ENCODE measurements around the gene SDF4. TPM values are rescaled to one million over a fixed set of nuclear protein-coding genes. Genes with fewer than 3 reads are reported as not detected.

SDF4 gene
- total RNA-seq, 3 donors from 2014 or later (not counting 1 experiment from before 2014, with no cell fraction given) = 176 to 211 (median 184) TPM

- Histone ChIP-seq H3K27me3 (ENCODE audit: control insufficient read depth, insufficient read depth, low read length) (no peaks in the 10 kb centered on the region), H3K4me3 (ENCODE audit: low read length) (no peak overlapping the region), H3K27ac (ENCODE audit: low read length) (peak overlapping the region; percentile 14), H3K9me3 (ENCODE audit: control insufficient read depth, insufficient read depth, low read length) (no peaks in the 10 kb centered on the region), H3K4me1 (ENCODE audit: control insufficient read depth, insufficient read depth, low read length) (peaks cover 90% of the 10 kb centered on the region), H3K36me3 (ENCODE audit: control insufficient read depth, insufficient read depth, low read length) (peaks cover 58% of the 10 kb centered on the region)
- peak in 1 of 2 donors; percentile 76 for DNase-seq
- peak overlapping the region; percentile 98 to 99 for H3K27ac Mint-ChIP-seq
- intact Hi-C loops (cut with micrococcal nuclease) = no loop called here
- no peaks in the 10 kb centered on the region for H3K36me3 Mint-ChIP-seq
- no peaks in the 10 kb centered on the region for H3K9me3 Mint-ChIP-seq
- ATAC-seq = no peak
- TF ChIP-seq CTCF (IDR thresholded peaks at IDR 0.05) = no peak
- peak overlapping the region; percentile 56 for H3K4me3 Mint-ChIP-seq
- H3K4me1 Mint-ChIP-seq = peaks cover 27 to 70% of the 10 kb centered on the region in 2 donors
- H3K27me3 Mint-ChIP-seq (ENCODE audit: low read depth in 2 of 2) = no peaks in the 10 kb centered on the region
- 90% methylated on average over 20 of the region's 20 CpGs for WGBS (ENCODE audit: insufficient coverage)
Observed at GRCh38 chr1:1219341-1219740, 12.5 kb downstream of the SDF4 start.

GRCh38 chr1:1218524-1219200 is 13.1 kb downstream of the SDF4 start:
- peaks cover 27 to 73% of the 10 kb centered on the region in 2 donors for H3K4me1 Mint-ChIP-seq
- ATAC-seq (no peak), DNase-seq (no peak)
- H3K4me3 Mint-ChIP-seq = peak overlapping the region; percentile 50
- whole genome bisulfite sequencing (ENCODE audit: insufficient coverage) = 96% methylated on average over 36 of the region's 36 CpGs
- Histone ChIP-seq H3K27me3 (ENCODE audit: control insufficient read depth, insufficient read depth, low read length) (no peaks in the 10 kb centered on the region), H3K9me3 (ENCODE audit: control insufficient read depth, insufficient read depth, low read length) (no peaks in the 10 kb centered on the region), H3K4me3 (ENCODE audit: low read length) (no peak overlapping the region), H3K27ac (ENCODE audit: low read length) (no peak overlapping the region), H3K36me3 (ENCODE audit: control insufficient read depth, insufficient read depth, low read length) (peaks cover 53% of the 10 kb centered on the region), H3K4me1 (ENCODE audit: control insufficient read depth, insufficient read depth, low read length) (peaks cover 97% of the 10 kb centered on the region)
- H3K27ac Mint-ChIP-seq = peak overlapping the region; percentile 98 to 99
- no peaks in the 10 kb centered on the region for H3K27me3 Mint-ChIP-seq (ENCODE audit: low read depth in 2 of 2)
- intact Hi-C loops (cut with micrococcal nuclease) = no loop called here
- H3K36me3 Mint-ChIP-seq = no peaks in the 10 kb centered on the region
- H3K9me3 Mint-ChIP-seq = no peaks in the 10 kb centered on the region
- TF ChIP-seq CTCF (IDR thresholded peaks at IDR 0.05) = no peak

- Histone ChIP-seq H3K36me3 (ENCODE audit: control insufficient read depth, insufficient read depth, low read length) (peaks cover 47% of the 10 kb centered on the region), H3K4me3 (ENCODE audit: low read length) (no peak overlapping the region), H3K27me3 (ENCODE audit: control insufficient read depth, insufficient read depth, low read length) (no peaks in the 10 kb centered on the region), H3K27ac (ENCODE audit: low read length) (peak overlapping the region; percentile 61), H3K9me3 (ENCODE audit: control insufficient read depth, insufficient read depth, low read length) (no peaks in the 10 kb centered on the region), H3K4me1 (ENCODE audit: control insufficient read depth, insufficient read depth, low read length) (peaks cover 99% of the 10 kb centered on the region)
- DNase-seq = peak in 1 of 2 donors; percentile 54
- WGBS (ENCODE audit: insufficient coverage) = 94% methylated on average over 52 of the region's 52 CpGs
- Mint-ChIP-seq H3K36me3 (no peaks in the 10 kb centered on the region), H3K9me3 (no peaks in the 10 kb centered on the region), H3K27me3 (ENCODE audit: low read depth in 2 of 2) (no peaks in the 10 kb centered on the region), H3K27ac (peak overlapping the region; percentile 98 to 99), H3K4me3 (peak overlapping the region; percentile 50), H3K4me1 (peaks cover 21 to 69% of the 10 kb centered on the region in 2 donors)
- no peak for TF ChIP-seq CTCF (IDR thresholded peaks at IDR 0.05)
- ATAC-seq = no peak
- intact Hi-C loops (cut with micrococcal nuclease) = no loop called here
Observed at GRCh38 chr1:1217621-1218523, 13.9 kb downstream of the SDF4 start.

Data from natural killer cell (primary cell).